Activated CD4-positive, alpha-beta T cell treated with anti-CD3 and anti-CD28 coated beads, Interleukin-2, amount 50 U/mL, for 1 hour (primary cell): Measurements from ENCODE around the gene DOK4.
"Not testable (repeated sequence)": the region's sequence is repeated elsewhere in the genome, so short reads cannot be mapped to it uniquely, and the experiment has no call there.

Source experiments
- DNase-seq: peaks from one replicate; pipeline ENCODE4 v3.0.0-alpha.2; 2020

Gene DOK4

DNA sequence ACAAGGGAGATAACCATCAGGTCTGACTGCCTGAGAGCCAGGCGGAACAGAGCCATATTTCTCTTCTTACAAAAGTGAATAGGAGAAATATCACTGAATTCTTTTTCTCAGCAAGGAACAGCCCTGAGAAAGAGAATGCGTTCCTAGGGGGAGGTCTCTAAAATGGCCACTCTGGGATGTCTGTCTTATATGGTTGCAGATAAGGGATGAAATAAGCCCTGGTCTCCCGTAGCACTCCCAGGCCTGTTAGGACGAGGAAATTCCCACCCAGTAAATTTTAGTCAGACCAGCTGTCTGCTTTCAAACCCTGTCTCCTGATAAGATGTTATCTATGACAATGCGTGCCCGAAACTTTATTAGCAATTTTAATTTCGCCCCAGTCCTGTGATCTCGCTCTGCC lies 46.3 kb downstream of the DOK4 start:
- not testable (repeated sequence) for DNase-seq

DNA sequence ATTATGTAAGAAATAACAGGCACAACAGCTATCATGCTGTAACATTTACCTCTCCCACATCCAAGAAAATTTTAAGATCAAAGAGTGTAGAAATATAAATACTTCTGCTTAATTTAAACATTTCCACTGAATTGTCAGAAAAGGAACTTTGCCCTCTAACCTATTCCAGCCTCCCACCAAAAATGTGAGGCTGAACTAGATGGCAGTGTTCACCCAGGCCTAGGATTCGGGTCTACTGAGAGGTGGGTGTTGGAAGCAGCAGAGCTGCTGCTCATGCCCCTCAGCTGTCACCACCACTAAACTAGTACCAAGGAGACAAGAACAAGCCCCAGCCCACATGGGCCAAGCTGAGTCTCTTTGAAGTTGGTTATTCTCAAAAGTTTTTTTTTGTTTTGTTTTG lies 50.5 kb downstream of the DOK4 start:
- no peak for DNase-seq

DNA sequence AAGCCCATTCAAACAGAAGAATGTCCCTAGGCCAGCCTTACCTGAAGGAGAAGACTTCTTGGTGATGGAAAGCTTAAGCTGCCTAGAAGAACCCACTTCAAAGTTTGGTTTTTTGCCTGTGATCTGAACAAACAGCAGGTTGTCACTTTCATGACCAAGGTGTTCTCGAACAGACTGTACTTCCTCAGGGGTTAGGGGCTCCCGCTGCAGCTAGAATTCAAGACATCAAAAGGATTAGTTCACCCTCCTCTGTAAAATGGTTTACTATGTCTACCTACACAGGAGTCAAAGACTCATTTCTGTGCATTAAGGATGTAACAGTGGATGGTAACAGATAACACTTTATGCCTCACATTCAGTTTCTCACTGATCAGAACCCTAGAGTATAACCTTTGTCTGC lies 52.3 kb downstream of the DOK4 start:
- DNase-seq: no peak

DNA sequence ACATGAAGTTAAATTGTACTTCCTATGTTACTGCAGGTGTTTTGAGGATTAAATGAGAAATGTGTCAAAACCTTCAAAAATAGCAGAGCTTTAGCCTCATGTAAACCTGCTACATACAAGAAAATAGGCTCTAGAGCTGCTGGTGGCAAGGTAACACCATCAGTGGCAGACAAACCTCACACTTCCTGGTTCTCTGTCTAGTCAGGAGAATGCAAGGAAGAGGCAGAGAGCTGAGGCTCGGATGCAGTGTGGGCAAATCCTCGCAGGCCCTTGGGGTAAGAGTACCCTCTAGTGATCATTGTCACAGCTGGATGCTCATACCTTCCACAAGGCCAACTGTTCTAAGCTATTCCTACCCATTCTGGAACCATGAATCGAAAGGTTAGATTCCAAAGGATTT lies 53.3 kb downstream of the DOK4 start:
- DNase-seq: no peak

DNA sequence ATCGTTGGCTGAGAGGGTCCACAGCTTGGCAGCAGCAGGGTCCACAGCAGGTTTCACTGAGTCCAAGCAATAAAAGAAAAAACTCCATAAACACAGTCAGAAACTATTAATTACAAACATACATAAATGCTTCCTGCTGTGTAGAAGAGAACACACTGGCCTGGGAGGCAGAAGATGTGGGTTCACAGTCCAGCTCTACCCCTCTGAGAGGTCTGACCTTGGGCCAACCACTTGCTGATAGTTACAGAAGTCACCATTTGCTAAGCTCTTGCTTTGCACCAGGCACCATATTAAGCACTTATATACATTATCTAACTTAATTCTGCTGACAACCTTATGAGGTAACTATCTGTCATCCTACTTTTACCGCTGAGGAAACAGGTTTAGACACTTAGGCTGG lies 53.8 kb downstream of the DOK4 start:
- DNase-seq: no peak

DNA sequence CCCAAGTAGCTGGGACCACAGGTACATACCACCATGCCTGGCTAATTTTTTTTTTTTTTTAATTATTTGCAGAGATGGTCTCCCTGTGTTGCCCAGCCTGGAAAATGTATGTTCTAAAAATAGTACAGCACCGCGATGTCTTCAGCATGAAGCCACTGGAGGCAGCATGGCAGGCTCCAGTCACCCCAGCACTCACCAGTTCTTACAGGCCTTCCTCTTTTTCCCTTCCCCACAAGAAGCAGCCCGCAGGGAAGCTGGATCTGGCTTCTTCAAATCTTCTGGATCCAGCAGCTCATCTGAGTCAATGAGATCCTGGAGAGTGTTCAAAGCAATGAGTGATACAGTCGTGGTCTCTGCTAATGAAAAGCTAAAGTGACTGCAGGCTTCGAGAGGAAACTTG lies 55.3 kb downstream of the DOK4 start:
- DNase-seq: no peak

DNA sequence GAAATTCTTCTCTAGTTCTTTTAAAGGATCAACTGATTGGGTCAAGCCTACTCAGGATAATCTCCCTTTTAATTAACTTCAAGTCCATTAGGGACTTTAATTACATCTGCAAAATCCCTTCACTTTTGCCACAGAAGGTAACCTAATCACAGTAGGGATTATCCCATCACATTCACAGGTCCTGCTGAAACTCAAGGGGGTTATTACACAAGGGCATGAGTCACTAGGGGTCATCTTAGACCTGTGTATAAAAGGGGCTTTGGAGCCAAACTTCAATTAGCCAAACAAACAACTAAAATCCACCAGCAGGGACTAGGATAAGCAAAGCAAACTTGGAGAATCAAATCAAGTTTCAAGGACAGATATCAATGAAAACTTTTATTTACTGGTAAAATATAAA lies 58.5 kb downstream of the DOK4 start:
- no peak for DNase-seq

DNA sequence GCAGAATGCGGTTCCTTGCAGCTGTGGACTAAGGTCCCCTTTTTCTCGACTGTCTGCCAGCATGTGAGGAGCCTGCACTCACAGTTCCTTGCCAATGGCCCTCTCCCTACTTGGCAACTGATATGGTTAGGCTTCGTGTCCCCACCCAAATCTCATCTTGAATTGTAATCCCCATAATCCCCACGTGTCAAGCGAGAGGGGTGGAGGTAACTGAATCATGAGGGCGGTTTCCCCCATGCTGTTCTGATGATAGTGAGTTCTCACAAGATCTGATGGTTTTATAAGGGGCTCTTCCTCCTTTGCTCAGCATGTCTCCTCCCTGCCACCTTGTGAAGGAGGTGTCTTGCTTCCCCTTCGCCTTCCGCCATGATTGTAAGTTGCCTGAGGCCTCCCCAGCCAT lies 59.0 kb downstream of the DOK4 start:
- no peak for DNase-seq

DNA sequence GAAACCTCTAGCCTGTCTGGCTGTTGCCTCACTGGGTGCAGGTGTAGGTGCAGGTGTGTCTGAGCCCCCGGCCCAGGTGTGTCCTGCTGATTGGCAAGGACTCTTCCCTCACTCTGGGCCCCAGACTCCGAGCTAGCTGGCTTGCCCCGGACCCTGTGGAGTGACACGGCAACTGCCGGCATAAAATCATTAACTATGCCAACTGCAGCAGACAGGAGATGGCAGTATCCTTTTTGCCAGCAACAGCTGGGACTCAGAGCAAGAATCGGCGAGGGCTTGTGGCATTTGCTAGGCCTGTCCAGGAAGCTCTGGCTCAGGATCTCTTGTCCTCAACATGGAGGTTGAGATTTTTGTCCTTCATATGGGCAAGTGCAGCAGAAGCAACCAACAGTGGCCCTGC lies 59.9 kb downstream of the DOK4 start:
- no peak for DNase-seq

DNA sequence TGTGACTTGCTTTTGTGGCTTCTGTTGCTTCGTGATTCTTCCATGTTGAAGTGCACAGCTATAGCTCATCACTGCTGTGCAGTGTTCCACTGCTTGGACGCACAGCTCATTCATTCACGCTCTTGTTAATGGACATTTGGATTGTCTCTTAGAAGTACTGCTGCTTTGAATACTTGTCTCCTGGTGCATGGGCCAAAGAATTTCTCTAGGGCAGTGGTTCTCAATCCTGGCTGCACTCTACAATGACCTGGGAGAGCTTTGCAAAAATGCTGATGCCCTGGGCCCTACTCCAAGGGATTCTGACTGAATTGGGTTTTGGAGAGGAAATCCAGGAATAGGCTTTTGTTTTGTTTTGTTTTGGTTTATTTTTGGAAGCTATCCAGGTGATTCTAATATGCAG lies 61.7 kb downstream of the DOK4 start:
- no peak for DNase-seq

DNA sequence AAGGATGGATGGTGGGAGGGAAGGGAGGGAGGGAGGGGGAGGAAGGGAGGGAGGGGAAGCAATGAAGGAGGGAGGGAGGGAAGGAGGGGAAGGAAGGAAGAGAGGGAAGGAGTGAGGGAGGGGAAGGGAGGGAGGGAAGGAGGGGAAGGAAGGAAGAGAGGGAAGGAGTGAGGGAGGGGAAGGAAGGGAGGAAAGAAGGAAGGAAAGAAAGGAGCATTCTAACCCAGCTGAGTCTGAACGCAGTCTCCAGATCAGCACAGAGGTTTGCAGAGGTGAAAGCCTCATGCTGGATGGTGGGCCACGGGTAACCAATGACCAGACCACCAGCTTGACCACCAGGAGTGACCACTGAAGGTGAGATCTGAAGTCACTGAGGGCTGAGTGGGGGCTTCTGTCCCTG lies 63.1 kb downstream of the DOK4 start:
- no peak for DNase-seq

DNA sequence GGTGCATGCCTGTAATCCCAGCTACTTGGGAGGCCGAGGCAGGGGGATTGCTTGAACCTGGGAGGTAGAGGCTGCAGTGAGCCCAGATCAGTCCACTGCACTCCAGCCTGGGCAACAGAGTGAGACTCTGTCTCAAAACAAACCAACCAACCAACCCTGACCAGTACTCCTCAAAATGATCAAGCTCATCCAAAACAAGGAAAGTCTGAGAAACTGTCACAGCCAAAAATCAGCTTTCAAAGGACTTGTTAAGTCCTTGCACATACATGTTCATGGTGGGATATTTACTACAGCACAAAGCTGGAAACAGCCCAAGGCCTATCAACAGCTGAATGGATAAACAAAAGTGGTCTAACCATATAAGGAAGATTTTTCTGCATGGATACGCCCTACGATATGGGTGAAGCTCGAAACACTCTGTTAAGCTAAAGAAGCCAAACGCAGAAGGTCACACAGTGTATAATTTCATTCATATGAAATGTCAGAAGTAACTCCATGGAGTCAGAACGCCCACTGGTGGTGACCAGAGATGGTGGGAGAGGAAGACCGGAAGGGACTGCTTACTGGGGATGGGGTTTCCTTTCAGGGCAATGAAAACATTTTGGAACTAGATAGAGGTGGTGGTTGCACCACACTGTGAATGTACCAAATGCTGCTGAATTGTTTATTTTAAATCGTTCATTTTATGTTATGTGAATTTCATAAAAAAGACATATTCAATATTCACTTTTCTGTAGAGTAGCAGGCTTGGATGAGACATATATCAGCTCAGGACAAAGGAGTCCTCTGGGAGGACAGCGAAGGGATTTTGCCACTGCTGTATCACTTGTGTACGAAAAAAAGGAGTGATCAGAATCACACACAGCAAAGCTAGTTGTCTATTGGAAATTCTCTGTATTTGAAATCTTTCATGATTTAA lies 64.0 kb downstream of the DOK4 start:
- no peak for DNase-seq
